Heart left ventricle (tissue), 16 donors: Measurements from ENCODE around the gene PEX11G. TPM values are rescaled to one million over a fixed set of nuclear protein-coding genes. Genes with fewer than 3 reads are reported as not detected.

Source experiments
- ATAC-seq, 4 donors: fragments of 200-7000 bp; cut with Tn5 transposase; one replicate each; pipeline ENCODE4 v1.9.1; 2020 to 2022; ENCODE audit warnings: moderate library complexity in 4 of 4, mild to moderate bottlenecking in 3 of 4, moderate number of reproducible peaks in 1 of 4
- DNase-seq, 5 donors: peaks; one replicate each; pipeline ENCODE4 v3.0.0-alpha.2; 2020
- H3K27ac ChIP-seq, 12 donors: fragments of 200-600 bp; sonication (generic) in 4 of 12; one replicate each; pipeline versions ENCODE4 v1.5.0 to v1.8.0; 2016 to 2022; ENCODE audit warnings: mild to moderate bottlenecking in 2 of 12
- H3K27me3 ChIP-seq, 9 donors: fragments of 200-600 bp; sonication (generic) in 2 of 9; one replicate each; pipeline versions ENCODE4 v1.5.1 to v1.8.0; 2016 to 2022; ENCODE audit warnings: mild to moderate bottlenecking in 3 of 9
- H3K36me3 ChIP-seq, 9 donors: fragments of 200-600 bp; sonication (generic) in 2 of 9; one replicate each; pipeline versions ENCODE4 v1.5.0 to v1.8.0; 2018 to 2022; ENCODE audit warnings: mild to moderate bottlenecking in 2 of 9
- H3K4me1 ChIP-seq, 12 donors: fragments of 200-600 bp; sonication (generic) in 4 of 12; one replicate each; pipeline versions ENCODE4 v1.5.0 to v1.8.0; 2016 to 2022; ENCODE audit warnings: mild to moderate bottlenecking in 3 of 12
- H3K4me3 ChIP-seq, 12 donors: fragments of 200-600 bp; sonication (generic) in 4 of 12; one replicate each; pipeline versions ENCODE4 v1.5.0 to v1.8.0; 2017 to 2022; ENCODE audit warnings: mild to moderate bottlenecking in 9 of 12, moderate library complexity in 4 of 12
- H3K9me3 ChIP-seq, 12 donors: fragments of 200-600 bp; sonication (generic) in 4 of 12; one replicate each; pipeline versions ENCODE4 v1.5.0 to v1.8.0; 2016 to 2022; ENCODE audit warnings: mild to moderate bottlenecking in 1 of 12
- POLR2A ChIP-seq, 2 donors: fragments of 450-650 bp; IDR thresholded peaks; one replicate each; pipeline ENCODE4 v1.6.1; 2017; ENCODE audit warnings: antibody characterized with exemption in 2 of 2, mild to moderate bottlenecking in 2 of 2, moderate library complexity in 2 of 2
- WGBS, 4 donors: extraction: QIAGEN DNeasy Blood & Tissue Kit in 2 of 4; methylation state at CpG; one replicate each; pipeline versions ENCODE4 v1.1.5 to v1.1.7; 2013 to 2018; 5-methylcytosine and 5-hydroxymethylcytosine counted together
- intact Hi-C, 10 donors: fragments of 100-400 bp; cut with DNase I; formaldehyde crosslinking; loops; one replicate each; pipeline versions ENCODE4 v1.11.1 to v1.14.2; 2022
- polyA plus RNA-seq, 2 donors: library from polyadenylated mRNA; stranded (reverse); fragments of 200-250 nt; gene quantifications; one replicate each; pipeline ENCODE4 v1.2.3, GENCODE V29; 2013
- total RNA-seq, 9 donors: library from RNA; depleted of rRNA in 2 of 9; stranded (reverse); fragments of >200 nt in 2 of 9; fragmentation: NEBNext Ultra II Directional in 3 of 9; extraction: Animal tissue kit (Norgen Biotek cat#: 25700) in 3 of 9; gene quantifications; one replicate each; pipeline versions ENCODE4 v1.1.0 to v1.2.4, GENCODE V29; 2016 to 2023
- TF ChIP-seq, protein P1 (sequence below), 12 donors: fragments of 200-600 bp; sonication (generic) in 4 of 12; IDR thresholded peaks; one replicate each; pipeline versions ENCODE4 v1.5.0 to v1.8.0; 2018 to 2022; ENCODE audit warnings: antibody characterized with exemption in 12 of 12, mild to moderate bottlenecking in 5 of 12
- donor health status: ischemic (EF 13 %, LVEDD 7.1; RV severe dilation, severe dysfunction).
- donor health status: healthy with polysubstance abuse.
- donor health status: DM: no; HTN: yes; CAD: no.
- donor health status: DM: no; HTN: no; CAD: no.
- donor health status: ischemic (EF 25% LVEDD 6.9; RV normal size, moderate dysfunction).
- donor health status: ischemic (EF 25% LVEDD 5.7; RV mildly dilated, moderate dysfunction).
- donor health status: healthy.
- donor health status: DM: yes; HTN: yes; CAD: no.
- donor health status: ischemic (EF 35%, LVEDD 5.7; RV mildly dilated, moderate dysfunction).
- donor health status: nonischemic (EF 11% LVEDD 7.7; RV severe dilation, severe dysfunction).
- donor health status: DM: yes; HTN: yes; CAD: no.
- donor health status: PGD.
- donor health status: ischemic (EF 29% LVEDD 5.4; RV normal size, mild dysfunction).
- donor health status: nonischemic (EF 23%, LVEDD 6.1; RV moderate dilation, normal function).

The PEX11G gene
- total and polyA plus RNA-seq, 11 donors, result 0.55 to 3.4 (median 1.5) TPM

DNA sequence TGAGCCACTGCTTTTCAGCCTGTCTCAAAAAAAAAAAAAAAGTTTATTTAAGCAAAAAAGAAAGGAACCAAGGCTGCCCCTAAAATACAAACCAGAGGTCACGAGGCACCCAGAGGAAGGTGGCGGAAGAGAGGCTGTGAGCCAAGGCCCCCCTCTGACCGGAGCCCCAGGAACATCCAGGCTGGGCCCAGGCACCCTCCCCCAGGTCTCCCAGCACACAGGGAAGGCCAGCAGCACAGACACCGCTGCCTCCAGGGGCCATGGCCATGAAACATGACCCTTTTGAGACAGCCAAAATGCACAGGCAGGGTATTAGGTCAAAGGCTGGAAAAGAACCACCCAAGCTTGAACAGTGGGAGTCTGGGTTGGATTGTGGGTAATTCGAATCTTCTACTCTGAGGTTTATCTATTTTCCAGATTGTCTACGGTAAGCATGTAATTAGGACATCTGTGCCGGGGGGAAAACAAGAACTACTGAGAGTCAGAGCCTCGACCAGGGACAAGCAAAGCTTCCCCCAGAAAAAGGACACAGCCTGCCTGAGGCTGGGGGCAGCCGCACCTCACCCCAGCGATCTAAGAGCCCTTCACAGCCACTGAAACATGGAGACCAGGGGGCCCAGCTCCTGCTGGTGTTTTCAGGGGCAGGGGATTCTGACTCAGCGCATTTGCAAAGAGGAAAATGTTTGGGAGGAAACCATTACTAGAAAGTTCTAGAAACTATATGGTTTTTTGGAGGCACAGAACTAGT, 8.4 kb downstream of the PEX11G start:
- TF ChIP-seq, protein P1, sequence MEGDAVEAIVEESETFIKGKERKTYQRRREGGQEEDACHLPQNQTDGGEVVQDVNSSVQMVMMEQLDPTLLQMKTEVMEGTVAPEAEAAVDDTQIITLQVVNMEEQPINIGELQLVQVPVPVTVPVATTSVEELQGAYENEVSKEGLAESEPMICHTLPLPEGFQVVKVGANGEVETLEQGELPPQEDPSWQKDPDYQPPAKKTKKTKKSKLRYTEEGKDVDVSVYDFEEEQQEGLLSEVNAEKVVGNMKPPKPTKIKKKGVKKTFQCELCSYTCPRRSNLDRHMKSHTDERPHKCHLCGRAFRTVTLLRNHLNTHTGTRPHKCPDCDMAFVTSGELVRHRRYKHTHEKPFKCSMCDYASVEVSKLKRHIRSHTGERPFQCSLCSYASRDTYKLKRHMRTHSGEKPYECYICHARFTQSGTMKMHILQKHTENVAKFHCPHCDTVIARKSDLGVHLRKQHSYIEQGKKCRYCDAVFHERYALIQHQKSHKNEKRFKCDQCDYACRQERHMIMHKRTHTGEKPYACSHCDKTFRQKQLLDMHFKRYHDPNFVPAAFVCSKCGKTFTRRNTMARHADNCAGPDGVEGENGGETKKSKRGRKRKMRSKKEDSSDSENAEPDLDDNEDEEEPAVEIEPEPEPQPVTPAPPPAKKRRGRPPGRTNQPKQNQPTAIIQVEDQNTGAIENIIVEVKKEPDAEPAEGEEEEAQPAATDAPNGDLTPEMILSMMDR (IDR thresholded peaks at IDR 0.05), result no peak
- H3K9me3 ChIP-seq, result peaks cover 0 to 5% (median 0%) of the 10 kb centered on the region in 12 donors
- intact Hi-C loops, result no loop called here
- peak overlapping the region in 3 of 12 donors; percentile 43 to 92 (median 43) for H3K27ac ChIP-seq
- peaks cover 0 to 33% (median 2%) of the 10 kb centered on the region in 12 donors for H3K4me1 ChIP-seq
- H3K4me3 ChIP-seq, result no peak overlapping the region
- H3K27me3 ChIP-seq, result no peaks in the 10 kb centered on the region
- no peaks in the 10 kb centered on the region for H3K36me3 ChIP-seq
- 73 to 89% (median 77%) methylated on average over 11 of the region's 11 CpGs for WGBS, 4 donors
- ATAC-seq (peak in 1 of 4 donors; percentile 34), DNase-seq (peak in 1 of 5 donors; percentile 42)

DNA sequence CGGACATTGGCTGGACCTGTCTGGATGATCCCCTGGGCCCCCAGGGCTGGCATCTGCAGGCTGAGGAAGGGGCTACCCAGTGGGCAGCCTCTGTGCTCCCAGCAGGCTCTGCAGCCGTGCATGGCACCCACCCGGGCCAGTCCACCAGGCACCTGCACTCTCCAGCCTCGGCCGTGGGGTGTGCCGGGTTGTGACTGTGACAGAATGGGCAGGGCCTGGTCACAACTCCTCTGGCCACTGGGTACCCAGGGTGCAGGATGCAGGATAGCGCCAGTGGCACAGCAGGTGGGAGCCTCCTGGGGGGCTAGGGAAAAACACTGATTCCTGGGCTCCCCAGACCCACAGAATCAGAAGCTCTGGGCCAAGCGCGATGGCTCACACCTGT, 10.0 kb downstream of the PEX11G start:
- H3K4me1 ChIP-seq, result peaks cover 0 to 33% (median 2%) of the 10 kb centered on the region in 12 donors
- 89 to 100% (median 91%) methylated on average over 2 to 9 of the region's 9 CpGs for WGBS, 4 donors

DNA sequence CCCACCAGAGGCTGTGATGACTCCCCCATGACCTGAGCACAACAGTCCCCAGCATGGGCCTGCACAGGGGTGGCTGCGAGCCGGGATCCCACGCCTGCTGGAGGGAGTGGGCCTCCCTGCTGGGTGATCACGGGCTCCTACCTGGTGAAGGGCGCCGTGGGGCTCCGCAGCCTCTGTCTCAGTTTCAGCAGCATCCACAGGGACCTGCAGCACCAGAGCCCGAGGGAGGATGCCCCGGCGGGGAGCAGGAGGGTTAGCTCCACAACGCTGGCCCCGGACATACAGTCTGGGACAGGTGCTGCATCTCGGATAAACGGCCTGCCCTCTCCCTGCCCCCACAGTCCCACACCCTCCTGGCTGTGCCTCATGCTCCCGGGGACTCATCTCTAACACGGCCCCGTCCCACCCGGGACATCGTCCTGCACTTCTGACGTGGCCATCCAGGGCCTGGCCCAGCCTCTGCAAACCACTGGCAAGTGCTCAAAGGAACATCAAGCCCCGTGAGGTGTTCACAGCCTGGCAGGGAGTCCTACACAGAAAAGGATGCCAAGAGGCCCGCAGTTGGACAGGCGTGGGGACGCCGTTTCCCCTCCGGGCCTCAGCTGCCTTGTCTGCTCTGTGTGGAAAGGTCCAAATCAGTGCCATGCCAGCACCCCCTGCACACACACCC, 10.5 kb downstream of the PEX11G start:
- Histone ChIP-seq H3K27me3 (no peaks in the 10 kb centered on the region), H3K4me3 (no peak overlapping the region), H3K4me1 (peaks cover 0 to 33% (median 2%) of the 10 kb centered on the region in 12 donors), H3K9me3 (peaks cover 0 to 5% (median 0%) of the 10 kb centered on the region in 12 donors), H3K27ac (no peak overlapping the region), H3K36me3 (no peaks in the 10 kb centered on the region)
- DNase-seq (no peak), ATAC-seq (peak; percentile 19 to 41 (median 22))
- intact Hi-C loops, result no loop called here
- TF ChIP-seq POLR2A (IDR thresholded peaks at IDR 0.05), result no peak
- TF ChIP-seq, protein P1 (IDR thresholded peaks at IDR 0.05), result no peak
- WGBS, 4 donors, result 45 to 78% (median 71%) methylated on average over 9 to 26 of the region's 26 CpGs

More for the DNA sequence above, 10.0 kb downstream of the PEX11G start:
- H3K4me3 ChIP-seq, result no peak overlapping the region
- ATAC-seq, result no peak
- H3K27me3 ChIP-seq, result no peaks in the 10 kb centered on the region
- no peaks in the 10 kb centered on the region for H3K36me3 ChIP-seq
- intact Hi-C loops, result no loop called here
- H3K27ac ChIP-seq, result no peak overlapping the region
- no peak for DNase-seq
- peaks cover 0 to 5% (median 0%) of the 10 kb centered on the region in 12 donors for H3K9me3 ChIP-seq
- no peak for TF ChIP-seq POLR2A (IDR thresholded peaks at IDR 0.05)
- TF ChIP-seq, protein P1 (IDR thresholded peaks at IDR 0.05), result no peak

DNA sequence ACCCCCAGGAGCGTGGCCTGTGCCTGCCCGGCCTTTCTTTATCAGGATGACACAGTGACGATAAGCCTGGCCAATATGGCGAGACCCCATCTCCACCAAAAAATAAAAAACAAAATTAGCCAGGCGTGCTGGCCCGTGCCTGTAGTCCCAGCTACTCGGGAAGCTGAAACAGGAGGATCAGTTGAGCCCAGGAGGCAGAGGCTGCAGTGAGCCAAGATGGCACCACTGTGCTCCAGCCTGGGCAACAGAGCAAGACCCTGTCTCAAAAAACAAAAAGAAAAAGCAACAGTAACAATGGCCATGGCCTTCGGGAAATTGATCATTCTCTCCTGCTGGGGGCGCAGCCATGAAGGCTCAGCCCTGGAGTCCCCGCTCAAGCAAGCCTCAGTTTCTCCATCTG, 11.1 kb downstream of the PEX11G start:
- intact Hi-C loops, result no loop called here
- TF ChIP-seq, protein P1 (IDR thresholded peaks at IDR 0.05), result no peak
- TF ChIP-seq POLR2A (IDR thresholded peaks at IDR 0.05), result no peak
- ATAC-seq, result no peak

More for the DNA sequence above, 11.1 kb downstream of the PEX11G start:
- Histone ChIP-seq H3K4me1 (peaks cover 0 to 30% (median under 1%) of the 10 kb centered on the region in 12 donors), H3K27ac (no peak overlapping the region), H3K36me3 (no peaks in the 10 kb centered on the region), H3K9me3 (peaks cover 0 to 5% (median 0%) of the 10 kb centered on the region in 12 donors), H3K27me3 (no peaks in the 10 kb centered on the region), H3K4me3 (no peak overlapping the region)
- DNase-seq, result no peak
- WGBS, 4 donors, result 89 to 91% (median 90%) methylated on average over 10 of the region's 10 CpGs
